NCI-H510A (cell line): ENCODE measurements around the gene PRELID3B.

Source experiments
- DNase-seq: peaks from one replicate; lab custom pipeline; 2025; lab: John Stamatoyannopoulos, UW

PRELID3B gene

GRCh38 chr20:59008715-59009336 is 33.8 kb downstream of the PRELID3B start:
- DNase-seq: no peak

- no peak for DNase-seq
Measured at GRCh38 chr20:59007665-59008511, 34.7 kb downstream of the PRELID3B start.

GRCh38 chr20:59006864-59007664 is 35.5 kb downstream of the PRELID3B start, which contains the start of gene CTSZ:
Gene CTSZ, minus strand, starts transcription at chr20:59007254. Its CDS starts 126 bp downstream, at chr20:59007128.
- DNase-seq: no peak

- DNase-seq: no peak
Measured at GRCh38 chr20:59006167-59006863, 36.3 kb downstream of the PRELID3B start.

GRCh38 chr20:59005523-59006166 is 36.9 kb downstream of the PRELID3B start:
- no peak for DNase-seq

- DNase-seq: no peak
Measured at GRCh38 chr20:59004763-59005522, 37.6 kb downstream of the PRELID3B start.

- DNase-seq: no peak
Measured at GRCh38 chr20:59004493-59004762, 38.2 kb downstream of the PRELID3B start.

GRCh38 chr20:59003836-59004492 is 38.6 kb downstream of the PRELID3B start:
- no peak for DNase-seq

GRCh38 chr20:59002874-59003399 is 39.6 kb downstream of the PRELID3B start:
- no peak for DNase-seq

- DNase-seq: no peak
Measured at GRCh38 chr20:59002388-59002787, 40.2 kb downstream of the PRELID3B start.

- no peak for DNase-seq
Measured at GRCh38 chr20:59001449-59002171, 41.0 kb downstream of the PRELID3B start.

- DNase-seq: no peak
Measured at GRCh38 chr20:59001068-59001448, 41.5 kb downstream of the PRELID3B start.

GRCh38 chr20:59000326-59000725 is 42.3 kb downstream of the PRELID3B start:
- no peak for DNase-seq

- DNase-seq: no peak
Measured at GRCh38 chr20:58998656-58999055, 43.9 kb downstream of the PRELID3B start.

GRCh38 chr20:58997141-58997770 is 45.3 kb downstream of the PRELID3B start:
- DNase-seq: no peak

GRCh38 chr20:58996226-58996611 is 46.4 kb downstream of the PRELID3B start:
- DNase-seq: no peak

- DNase-seq: no peak
Measured at GRCh38 chr20:58995461-58996225, 46.9 kb downstream of the PRELID3B start.
